HG03460 (cell line): ENCODE measurements around the gene SLC10A7.

Source experiments
- ATAC-seq: cut with Tn5 transposase; IDR thresholded peaks from one replicate; pipeline ENCODE4 v1.9.1; 2021; ENCODE audit not compliant: unreplicated experiment

Gene SLC10A7, protein sequence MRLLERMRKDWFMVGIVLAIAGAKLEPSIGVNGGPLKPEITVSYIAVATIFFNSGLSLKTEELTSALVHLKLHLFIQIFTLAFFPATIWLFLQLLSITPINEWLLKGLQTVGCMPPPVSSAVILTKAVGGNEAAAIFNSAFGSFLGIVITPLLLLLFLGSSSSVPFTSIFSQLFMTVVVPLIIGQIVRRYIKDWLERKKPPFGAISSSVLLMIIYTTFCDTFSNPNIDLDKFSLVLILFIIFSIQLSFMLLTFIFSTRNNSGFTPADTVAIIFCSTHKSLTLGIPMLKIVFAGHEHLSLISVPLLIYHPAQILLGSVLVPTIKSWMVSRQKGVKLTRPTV

DNA sequence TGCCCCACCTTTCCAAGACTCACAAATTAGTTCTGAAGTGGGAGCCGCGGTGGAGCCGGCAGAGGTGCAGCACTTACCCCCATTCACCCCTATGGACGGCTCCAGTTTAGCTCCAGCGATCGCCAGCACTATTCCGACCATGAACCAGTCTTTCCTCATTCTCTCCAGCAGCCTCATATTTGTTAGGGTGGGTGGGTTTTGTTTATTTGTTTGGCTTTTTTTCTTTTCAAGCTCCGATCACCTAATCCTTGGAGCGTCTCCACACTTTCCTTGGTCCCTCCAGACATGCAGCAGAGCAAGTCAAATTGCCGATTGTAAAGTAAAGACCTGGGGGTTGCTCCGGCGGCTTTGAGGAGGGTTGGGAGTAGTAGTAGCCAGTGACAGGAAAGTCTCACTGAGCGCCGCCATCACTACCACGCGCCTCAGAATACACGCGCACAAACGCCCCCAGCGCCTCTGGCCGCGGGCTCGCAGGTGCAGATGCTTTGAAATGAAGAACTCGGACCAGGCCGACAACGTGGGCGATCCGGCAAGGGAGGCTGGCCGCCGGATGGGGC is at the start of gene SLC10A7:
SLC10A7 (minus strand) TSS at position 400 of the 557 bp plus-strand sequence; CDS start at position 177, 223 bp downstream.
- peak; percentile 80 for ATAC-seq

DNA sequence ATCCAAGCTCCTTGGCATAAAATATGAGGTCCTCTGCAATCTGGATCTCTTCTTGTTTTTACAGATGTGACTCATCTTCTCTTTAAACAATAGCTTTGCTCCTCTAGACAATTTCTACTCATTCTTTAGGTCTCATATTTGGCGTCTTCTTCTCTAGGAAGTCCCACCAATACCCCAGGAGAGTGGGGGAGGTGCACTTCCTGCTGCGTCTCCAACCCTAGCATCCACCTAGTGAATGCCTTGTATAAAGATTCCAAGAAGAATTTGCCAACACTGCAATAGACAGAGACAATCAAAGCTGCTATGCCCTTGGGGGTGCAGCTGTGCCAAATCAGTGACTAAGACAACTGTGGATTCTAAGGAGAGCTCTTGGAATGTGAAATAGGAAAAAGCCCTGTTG is 45.7 kb upstream of the SLC10A7 start:
- ATAC-seq = no peak

DNA sequence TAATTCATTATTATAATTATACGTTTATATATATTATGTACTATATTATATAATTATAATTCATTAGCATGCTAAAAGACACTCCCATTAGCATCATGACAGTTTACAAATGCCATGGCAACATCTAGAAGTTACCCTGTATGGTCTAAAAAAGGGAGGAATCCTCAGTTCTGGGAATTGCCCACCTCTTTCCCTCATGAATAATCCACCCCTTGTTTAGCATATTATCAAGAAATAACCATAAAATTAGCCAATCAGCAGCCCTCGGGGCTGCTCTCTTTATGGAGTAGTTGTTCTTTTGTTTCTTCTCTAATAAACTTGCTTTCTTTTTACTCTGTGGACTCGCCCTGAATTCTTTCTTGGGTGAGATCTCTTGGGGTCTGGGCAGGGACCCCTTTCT is 42.8 kb upstream of the SLC10A7 start:
- ATAC-seq = no peak

DNA sequence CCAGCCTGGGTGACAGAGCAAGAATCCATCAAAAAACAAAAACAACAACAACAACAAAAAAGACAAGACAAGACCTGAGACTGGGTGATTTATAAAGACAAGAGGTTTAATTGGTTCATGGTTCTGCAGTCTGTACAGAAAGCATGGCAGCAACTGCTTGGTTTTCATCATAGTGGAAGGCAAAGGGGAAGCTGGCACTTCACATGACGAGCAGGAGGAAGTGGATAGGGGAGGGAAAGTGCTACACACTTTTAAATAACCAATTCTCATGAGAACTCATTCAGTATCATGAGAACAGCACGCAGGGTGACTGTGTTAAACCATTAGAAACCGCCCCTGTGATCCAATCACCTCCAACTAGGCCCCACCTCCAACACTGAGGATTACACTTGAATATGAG is 28.4 kb upstream of the SLC10A7 start:
- no peak for ATAC-seq

DNA sequence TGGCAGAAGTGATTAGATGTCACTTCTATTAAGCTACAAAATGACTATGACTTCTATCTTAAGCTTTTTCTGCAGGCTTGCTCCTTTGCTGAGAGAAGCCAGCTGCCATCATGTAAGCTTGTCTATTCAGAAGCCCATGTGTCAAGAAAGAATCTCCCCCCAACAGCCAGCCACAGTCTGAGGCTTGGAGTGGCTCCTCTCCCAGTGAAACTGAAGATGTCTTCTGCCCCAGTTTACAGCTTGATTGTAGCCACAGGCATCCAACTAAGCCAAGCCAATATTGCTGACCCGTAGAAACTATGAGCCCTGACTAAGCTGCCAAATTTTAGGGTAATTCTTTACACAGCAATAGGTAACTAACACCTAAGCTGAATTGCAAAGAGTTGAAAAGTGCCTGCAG is 26.7 kb upstream of the SLC10A7 start:
- no peak for ATAC-seq

DNA sequence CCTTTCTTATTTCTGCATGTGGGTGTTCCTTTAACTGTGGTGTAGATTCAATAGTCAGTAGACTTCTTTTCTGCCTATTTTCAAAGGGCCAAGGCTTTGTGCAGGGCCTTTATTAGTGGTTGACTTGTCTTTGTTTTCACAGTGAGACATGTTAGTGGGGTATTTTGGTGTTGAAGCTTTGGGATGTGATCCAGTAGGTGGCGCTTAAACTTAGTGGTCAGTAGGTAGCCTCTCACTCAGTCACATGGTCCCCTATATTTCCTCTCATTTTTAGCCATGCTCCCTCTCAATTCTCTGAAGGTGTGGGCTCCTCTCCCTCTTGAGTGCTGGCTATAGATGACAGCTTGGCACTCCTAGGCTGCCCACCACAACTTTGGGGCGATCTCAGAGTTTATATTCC is 23.4 kb upstream of the SLC10A7 start:
- ATAC-seq = no peak

DNA sequence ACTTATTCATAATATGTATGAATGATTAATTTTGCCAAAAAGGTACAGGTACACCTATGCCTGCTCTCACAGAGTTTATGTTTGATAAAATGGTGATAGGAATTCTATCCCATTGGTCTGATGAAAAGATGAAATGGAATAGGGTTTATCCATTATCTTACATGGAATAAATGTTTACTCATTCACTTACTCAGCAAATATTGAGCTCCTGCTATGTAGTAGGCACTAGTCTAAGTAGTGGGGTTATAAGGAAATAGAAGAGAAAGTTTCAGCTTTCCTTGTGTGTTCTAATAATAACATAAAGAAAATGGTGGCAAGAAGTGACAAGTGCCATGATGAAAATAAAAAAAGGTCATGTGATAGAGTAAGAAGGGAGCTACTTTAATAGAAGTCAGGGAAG is 12.4 kb upstream of the SLC10A7 start:
- ATAC-seq = no peak

DNA sequence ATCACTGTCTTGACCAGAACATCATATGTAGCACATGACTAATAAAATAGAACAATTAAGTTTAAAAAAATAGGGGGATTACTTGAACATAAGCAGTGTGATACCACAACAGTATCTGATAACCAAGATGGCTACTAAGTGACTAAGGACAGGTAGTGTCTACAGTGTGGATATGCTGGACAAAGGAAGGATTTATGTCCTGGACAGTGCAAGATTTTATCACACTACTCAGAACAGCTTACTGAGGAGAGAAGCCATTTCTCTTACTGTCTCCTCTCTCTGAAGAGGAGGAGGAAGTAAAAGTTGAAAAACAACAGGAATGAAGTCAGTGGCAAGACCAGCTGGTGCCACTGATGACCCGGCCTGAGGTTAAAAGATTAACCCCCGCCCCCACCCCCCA is 4.0 kb upstream of the SLC10A7 start:
- no peak for ATAC-seq

DNA sequence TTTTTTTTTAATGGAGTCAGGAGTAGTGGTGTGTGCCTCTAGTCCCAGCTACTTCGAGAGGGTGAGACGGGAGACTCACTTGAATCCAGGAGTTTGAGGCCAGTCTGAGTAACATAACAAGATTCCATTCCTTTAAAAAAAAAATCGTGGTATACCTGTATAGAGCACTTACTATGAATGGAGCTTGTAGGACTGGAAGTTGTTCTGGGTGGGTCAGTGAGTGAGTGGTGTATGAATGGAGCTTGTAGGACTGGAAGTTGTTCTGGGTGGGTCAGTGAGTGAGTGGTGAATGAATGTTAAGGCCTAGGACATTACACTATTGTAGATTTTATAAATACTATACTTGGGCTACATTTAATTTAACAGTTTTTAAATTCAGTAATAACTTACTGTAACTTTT is 2.9 kb upstream of the SLC10A7 start:
- ATAC-seq = no peak

DNA sequence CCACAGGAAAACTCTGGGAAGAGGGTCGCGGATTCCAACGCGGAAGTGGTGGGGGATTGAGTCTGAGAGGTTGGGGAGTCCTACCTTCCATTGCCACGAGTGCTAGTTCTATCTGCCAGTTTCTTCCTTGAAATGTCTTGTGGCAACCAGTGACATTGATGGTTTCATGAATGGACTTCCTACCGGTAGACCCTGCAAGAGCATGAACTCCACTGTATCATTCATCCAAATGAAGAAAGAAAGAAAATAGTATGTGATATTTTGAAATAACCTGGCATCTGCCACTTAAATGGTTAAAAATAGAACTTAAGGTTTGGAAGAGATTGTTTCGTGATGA is 1.1 kb upstream of the SLC10A7 start:
- peak; percentile 10 for ATAC-seq

DNA sequence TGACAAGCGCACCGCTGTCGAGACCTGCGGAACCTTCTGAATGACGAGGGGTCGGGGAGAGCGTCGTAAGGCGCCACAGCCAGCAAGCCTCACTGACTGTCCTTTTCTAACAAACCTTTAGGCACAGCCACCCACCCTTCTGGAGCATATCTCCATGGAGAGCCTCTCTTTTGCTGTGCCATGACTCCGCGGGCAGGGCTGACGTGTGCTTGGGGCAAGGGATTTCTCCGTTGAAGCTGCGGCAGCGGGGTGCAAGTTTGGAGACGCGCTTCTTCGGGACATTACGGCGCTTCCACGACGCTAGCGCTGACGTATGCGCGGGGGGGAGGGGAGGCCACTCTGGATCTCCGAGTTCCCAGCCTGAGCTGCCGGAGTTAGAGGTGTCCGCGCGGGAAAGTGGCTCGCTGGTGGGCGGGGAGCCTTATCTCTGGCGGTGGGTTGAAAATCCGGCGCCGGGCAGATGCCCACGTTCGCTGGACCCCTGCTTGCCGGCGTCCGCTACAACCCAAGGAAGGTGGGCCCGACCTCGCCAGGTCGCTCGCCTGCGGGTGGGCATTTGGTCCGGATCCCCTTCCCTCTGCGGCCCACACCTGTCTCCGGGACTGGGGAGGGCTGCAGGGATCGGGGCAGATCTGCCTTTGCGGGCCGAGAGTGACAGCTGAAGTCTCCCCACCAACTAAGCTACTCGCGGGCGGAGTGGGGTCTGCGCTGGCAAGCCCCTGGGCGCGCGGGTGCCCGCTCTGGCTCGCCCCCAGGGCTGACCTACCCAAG is 543 bp upstream of the SLC10A7 start:
- ATAC-seq = peak; percentile 92

DNA sequence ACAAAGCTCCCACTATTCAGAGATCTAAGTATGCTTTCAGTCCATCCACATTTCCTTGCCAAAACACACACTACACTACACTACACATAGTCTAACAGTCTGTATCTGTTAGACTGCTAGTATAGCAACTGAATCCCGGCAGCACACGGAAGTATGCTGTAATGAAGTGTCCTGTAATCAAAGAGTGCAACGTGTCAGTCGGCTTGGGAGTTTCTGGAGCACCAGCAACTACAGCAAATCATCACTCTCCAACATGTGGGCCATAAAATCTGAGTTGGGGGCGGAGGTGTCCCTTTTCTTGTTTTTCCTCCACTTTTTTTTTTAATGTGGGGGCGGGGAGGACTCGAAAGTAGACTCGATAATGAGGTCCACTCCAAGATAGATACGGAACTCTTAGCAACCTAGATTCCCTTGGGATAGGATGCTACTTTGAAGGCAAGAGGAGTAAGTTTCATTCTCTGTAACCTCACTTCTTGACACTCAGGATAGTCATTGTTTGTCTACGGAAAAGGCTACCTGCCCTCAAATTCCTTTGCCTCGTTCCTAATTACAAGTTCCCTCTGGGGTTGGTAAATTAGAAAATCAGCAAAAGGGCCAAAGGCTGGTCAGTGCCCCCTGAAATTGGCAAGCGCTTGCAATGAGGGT is 722 bp downstream of the SLC10A7 start:
- peak; percentile 31 for ATAC-seq

DNA sequence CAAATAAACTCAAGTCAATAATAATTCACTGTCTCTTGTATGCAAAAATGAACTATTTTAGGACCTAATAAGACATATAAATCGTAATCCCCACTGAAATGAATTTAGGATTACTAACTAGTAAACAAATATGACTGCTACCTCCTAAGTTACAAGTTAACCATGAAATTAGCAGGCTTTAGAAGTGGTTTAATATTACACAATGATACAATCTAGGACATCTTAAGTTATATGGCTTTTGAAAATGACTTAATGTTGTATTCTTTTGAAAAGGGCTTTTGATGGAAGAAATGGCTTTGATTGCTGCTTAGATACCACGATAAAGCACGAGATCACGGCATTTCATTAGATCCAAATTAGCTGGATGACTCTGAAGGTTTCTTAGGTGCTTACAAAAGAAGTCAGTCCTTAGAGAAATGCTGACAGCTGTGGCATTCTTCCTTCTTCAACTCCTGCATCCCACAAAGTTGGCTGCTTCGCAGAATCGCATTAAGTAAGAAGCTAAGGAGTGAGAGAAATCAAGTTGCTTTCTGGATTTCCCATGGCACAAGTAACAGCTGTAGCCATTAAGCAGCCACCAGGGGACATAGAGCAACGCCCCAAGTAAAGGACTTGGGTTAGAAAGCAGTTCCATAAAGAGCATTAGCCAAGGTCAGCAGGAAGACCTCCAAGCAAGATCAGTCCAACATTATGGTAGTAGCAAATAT is 6.9 kb downstream of the SLC10A7 start:
- ATAC-seq = no peak

DNA sequence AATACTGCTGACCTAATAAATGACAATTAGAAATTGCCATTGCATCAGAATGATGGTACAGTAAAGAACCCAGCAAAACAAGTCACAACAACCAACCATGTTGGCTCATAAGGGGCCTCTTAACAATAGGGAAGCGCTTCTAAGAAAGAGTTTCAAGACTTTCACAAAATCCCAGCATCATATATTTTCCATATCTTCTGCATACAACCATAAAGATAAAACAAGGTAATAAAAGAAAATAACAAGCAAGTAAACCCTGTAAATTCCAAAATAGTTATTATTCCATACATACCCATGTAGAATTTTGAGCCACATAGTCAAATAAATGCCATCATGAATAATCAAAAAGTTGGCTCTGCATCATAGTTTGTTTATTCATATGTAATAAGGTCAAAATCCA is 8.2 kb downstream of the SLC10A7 start:
- ATAC-seq = no peak

DNA sequence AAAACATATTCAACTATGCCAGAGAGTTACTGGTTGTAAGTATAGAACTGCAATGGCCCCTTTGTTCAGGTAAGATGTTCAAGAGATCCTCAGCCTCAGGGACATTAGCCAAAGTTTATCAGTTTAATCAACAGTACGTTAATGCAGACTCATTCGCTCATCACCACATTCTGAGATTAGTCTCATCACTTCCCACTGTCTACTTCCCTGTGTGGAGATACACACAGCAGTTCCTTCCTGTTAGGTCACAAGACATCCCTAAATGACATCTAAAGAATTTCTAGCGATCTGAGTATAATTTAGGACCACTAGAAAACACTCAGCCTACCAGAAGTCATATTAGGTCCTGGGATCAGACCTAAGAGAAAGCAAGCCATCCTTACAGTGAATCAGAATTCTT is 10.4 kb downstream of the SLC10A7 start:
- ATAC-seq = no peak

DNA sequence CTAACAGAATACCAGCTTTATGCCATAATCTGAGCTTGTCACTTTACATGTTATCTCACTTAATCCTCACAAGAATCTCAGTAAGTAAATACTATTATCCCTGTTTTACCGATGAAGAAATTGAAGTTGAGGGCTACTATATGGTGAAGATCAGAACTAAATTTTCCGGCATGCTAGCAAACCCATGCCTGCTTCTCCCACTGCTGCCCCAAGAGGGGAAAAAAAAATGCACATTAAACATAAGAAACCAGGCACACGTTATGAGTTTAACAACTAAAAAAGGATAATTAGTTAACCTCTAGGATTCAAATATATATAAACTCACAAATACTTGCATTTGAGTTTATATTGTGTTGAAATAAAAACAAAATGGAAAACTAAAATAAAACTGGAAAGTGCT is 10.8 kb downstream of the SLC10A7 start:
- ATAC-seq = no peak

DNA sequence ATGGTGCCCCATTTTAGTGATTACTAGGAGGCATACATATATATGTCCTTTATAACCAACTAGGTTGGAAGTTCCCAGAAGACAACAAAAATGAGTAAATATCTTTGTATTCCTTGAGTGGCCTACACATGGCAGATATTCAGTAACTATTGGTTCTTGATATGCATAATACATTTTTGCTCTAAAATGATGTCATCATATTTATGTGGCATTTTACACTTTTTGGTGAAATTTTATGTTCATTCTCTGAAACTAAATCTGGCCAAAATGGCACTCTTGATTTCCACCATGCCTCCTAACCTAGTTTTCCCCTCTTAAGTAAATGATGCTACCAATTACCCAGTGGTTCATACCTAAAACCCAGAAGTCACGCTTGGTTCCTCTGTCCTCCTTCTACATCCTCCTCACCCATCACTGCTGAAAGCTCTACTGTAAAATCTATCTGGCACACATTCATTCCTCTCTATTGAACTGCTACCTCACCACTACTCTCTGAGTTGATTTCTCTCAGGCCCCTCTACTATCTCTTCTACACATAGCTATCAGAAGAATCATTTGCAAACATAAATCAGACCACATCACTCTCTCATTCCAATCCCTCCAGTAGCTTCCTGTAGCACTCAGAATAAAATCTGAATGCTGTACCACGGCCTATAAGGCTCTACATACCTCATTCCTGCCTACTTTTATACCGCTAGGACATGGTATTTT is 13.4 kb downstream of the SLC10A7 start:
- ATAC-seq = no peak

DNA sequence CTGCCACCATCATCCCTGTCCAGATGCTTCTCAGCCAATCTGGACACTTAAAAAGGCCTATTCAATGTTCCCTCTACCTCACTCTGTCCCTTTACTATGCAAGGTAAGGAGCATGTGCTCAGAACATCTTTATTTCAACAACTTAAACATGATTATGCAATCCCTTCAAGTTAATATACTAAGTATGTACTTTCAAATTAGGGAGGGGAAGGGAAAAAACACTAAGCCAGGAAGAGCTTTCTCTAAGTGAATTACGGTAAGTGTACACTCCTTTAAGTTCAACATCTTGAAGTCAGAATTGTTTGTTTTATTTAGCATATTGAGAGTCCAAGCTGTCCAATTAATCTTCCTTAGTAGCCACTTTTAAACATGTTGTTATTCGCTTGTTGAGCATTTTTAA is 14.1 kb downstream of the SLC10A7 start:
- ATAC-seq = no peak

DNA sequence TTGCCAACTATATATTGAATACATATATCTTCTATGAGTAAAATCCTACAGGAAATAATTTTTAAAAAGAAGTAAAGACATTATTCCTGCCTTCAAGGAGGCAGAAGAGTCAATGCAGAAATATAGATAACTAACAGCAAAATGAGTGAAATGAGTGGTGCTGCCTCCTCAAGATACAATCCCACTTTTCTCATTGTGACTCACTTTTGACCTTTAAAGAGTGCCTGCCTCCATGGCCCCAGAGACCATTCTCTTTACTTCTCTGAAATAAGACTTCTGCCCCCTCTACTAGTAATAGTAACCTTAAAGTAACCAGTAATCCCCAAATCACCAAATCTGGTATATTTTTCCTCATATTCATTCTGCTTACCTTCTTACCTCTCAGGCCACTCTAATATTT is 15.5 kb downstream of the SLC10A7 start:
- no peak for ATAC-seq

DNA sequence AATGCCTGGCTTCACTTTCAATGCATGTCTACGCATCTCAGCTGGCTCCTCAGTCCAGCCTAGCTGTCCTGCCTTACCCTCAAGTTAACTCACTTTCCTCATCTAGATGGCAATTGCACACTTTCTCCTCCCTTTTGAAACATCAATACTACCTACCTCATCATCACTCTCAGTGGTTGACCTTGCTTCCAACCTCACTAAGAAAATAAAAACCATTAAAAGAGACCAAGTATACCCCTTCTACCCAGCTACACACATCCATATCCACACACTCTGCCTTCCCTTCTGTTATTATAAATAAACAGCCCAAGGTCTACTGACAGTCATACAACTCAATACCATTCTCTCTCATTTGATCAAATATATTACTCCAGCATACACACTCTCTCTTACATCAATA is 21.5 kb downstream of the SLC10A7 start:
- ATAC-seq = no peak

DNA sequence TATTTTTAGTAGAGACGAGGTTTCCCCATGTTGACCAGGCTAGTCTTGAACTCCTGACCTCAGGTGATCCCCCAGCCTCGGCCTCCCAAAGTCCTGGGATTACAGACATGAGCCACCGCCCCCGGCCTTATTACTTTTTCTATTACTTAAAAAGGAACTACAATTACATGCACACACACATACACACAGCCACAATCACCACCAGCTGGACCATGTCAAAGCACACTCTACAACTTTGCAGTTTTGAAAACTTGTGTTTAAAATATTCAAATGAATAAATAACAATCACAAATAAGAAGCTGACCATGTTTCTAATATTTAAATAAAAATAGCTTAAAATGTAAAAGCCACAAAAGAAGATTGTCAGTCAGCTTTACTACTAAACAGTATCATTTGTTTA is 23.4 kb downstream of the SLC10A7 start:
- no peak for ATAC-seq
